MG63 (cell line): ENCODE results near the gene GPR161. TPM values are rescaled to one million over a fixed set of nuclear protein-coding genes. Genes with fewer than 3 reads are reported as not detected.
A peak's percentile ranks its signal among the peaks of the same experiment; 100 is the strongest.
"Not testable (repeated sequence)": the region's sequence is repeated elsewhere in the genome, so short reads cannot be mapped to it uniquely, and the experiment has no call there.

Experiments
- DNase-seq: peaks from one replicate; pipeline ENCODE4 v3.0.0-alpha.2; 2020
- H3K27me3 ChIP-seq: fragments of 250-450 bp; sonication (Bioruptor Pico); 2 replicates; pipeline ENCODE4 v1.5.1; 2020; ENCODE audit warnings: mild to moderate bottlenecking, moderate library complexity
- H3K36me3 ChIP-seq: fragments of 250-450 bp; sonication (Bioruptor Pico); 2 replicates; pipeline ENCODE4 v1.5.1; 2020; ENCODE audit warnings: mild to moderate bottlenecking, moderate library complexity
- H3K4me3 ChIP-seq: fragments of 250-450 bp; sonication (Bioruptor Pico); 2 replicates; pipeline ENCODE4 v1.5.1; 2020; ENCODE audit warnings: mild to moderate bottlenecking, moderate library complexity
- H3K9me3 ChIP-seq: fragments of 250-450 bp; sonication (Bioruptor Pico); 2 replicates; pipeline ENCODE4 v1.5.1; 2020; ENCODE audit warnings: mild to moderate bottlenecking, moderate library complexity
- total RNA-seq: library from RNA; depleted of rRNA; stranded (reverse); fragments of >200 nt; shearing (Covaris generic); gene quantifications from 2 replicates; pipeline ENCODE4 v1.2.3, GENCODE V29; 2014; ENCODE audit warnings: low replicate concordance

The GPR161 gene
- total RNA-seq, 1 experiment from 2014 or later, result 5.2 TPM

GRCh38 chr1:168157638-168158037 lies 20.9 kb upstream of the GPR161 start:
- H3K27me3 ChIP-seq, result no peaks in the 10 kb centered on the region
- no peak for DNase-seq
- H3K4me3 ChIP-seq, result no peak overlapping the region
- H3K36me3 ChIP-seq, result no peaks in the 10 kb centered on the region
- peaks cover 16% of the 10 kb centered on the region for H3K9me3 ChIP-seq

GRCh38 chr1:168155910-168156309 lies 19.2 kb upstream of the GPR161 start:
- H3K9me3 ChIP-seq, result peaks cover 16% of the 10 kb centered on the region
- H3K27me3 ChIP-seq, result no peaks in the 10 kb centered on the region; the same call in 1 of the 2 replicates
- no peak overlapping the region for H3K4me3 ChIP-seq
- H3K36me3 ChIP-seq, result no peaks in the 10 kb centered on the region
- DNase-seq, result no peak

GRCh38 chr1:168154707-168155106 lies 18.0 kb upstream of the GPR161 start:
- not testable (repeated sequence) for DNase-seq, H3K4me3 ChIP-seq, H3K36me3 ChIP-seq, H3K27me3 ChIP-seq
- H3K9me3 ChIP-seq, result peaks cover 13% of the 10 kb centered on the region

GRCh38 chr1:168151935-168152334 lies 15.2 kb upstream of the GPR161 start:
- DNase-seq, result no peak
- H3K36me3 ChIP-seq, result no peaks in the 10 kb centered on the region
- H3K4me3 ChIP-seq, result no peak overlapping the region
- H3K27me3 ChIP-seq, result no peaks in the 10 kb centered on the region; the same call in 1 of the 2 replicates
- peaks cover 3% of the 10 kb centered on the region for H3K9me3 ChIP-seq

GRCh38 chr1:168150283-168150682 lies 13.6 kb upstream of the GPR161 start:
- no peaks in the 10 kb centered on the region; the same call in 1 of the 2 replicates for H3K27me3 ChIP-seq

GRCh38 chr1:168148916-168149315 lies 12.2 kb upstream of the GPR161 start:
- Histone ChIP-seq H3K9me3 (no peaks in the 10 kb centered on the region), H3K4me3 (no peak overlapping the region), H3K36me3 (no peaks in the 10 kb centered on the region), H3K27me3 (no peaks in the 10 kb centered on the region; the same call in 1 of the 2 replicates)
- DNase-seq, result no peak

More at GRCh38 chr1:168150283-168150682, 13.6 kb upstream of the GPR161 start:
- Histone ChIP-seq H3K36me3 (no peaks in the 10 kb centered on the region), H3K9me3 (peaks cover 3% of the 10 kb centered on the region; the same call in 1 of the 2 replicates), H3K4me3 (no peak overlapping the region)
- DNase-seq, result no peak

- Histone ChIP-seq H3K36me3 (no peaks in the 10 kb centered on the region), H3K9me3 (no peaks in the 10 kb centered on the region), H3K27me3 (no peaks in the 10 kb centered on the region; the same call in 1 of the 2 replicates), H3K4me3 (no peak overlapping the region)
- no peak for DNase-seq
Observed at GRCh38 chr1:168146626-168147025, 9.9 kb upstream of the GPR161 start.

GRCh38 chr1:168146160-168146539 lies 9.4 kb upstream of the GPR161 start:
- DNase-seq, result no peak
- Histone ChIP-seq H3K9me3 (no peaks in the 10 kb centered on the region), H3K4me3 (no peak overlapping the region), H3K27me3 (no peaks in the 10 kb centered on the region; the same call in 1 of the 2 replicates), H3K36me3 (no peaks in the 10 kb centered on the region)

GRCh38 chr1:168145184-168146159 lies 8.7 kb upstream of the GPR161 start:
- Histone ChIP-seq H3K9me3 (no peaks in the 10 kb centered on the region), H3K36me3 (no peaks in the 10 kb centered on the region), H3K4me3 (no peak overlapping the region), H3K27me3 (no peaks in the 10 kb centered on the region)
- peak; percentile 83 for DNase-seq

- no peaks in the 10 kb centered on the region for H3K36me3 ChIP-seq
- H3K9me3 ChIP-seq, result no peaks in the 10 kb centered on the region
- H3K4me3 ChIP-seq, result no peak overlapping the region
- no peak for DNase-seq
- H3K27me3 ChIP-seq, result no peaks in the 10 kb centered on the region
Observed at GRCh38 chr1:168141871-168142385, 5.2 kb upstream of the GPR161 start.

- no peak for DNase-seq
- Histone ChIP-seq H3K4me3 (no peak overlapping the region), H3K9me3 (no peaks in the 10 kb centered on the region), H3K27me3 (no peaks in the 10 kb centered on the region), H3K36me3 (no peaks in the 10 kb centered on the region)
Observed at GRCh38 chr1:168139070-168139469, 2.3 kb upstream of the GPR161 start.

- no peaks in the 10 kb centered on the region for H3K27me3 ChIP-seq
- H3K9me3 ChIP-seq, result no peaks in the 10 kb centered on the region
- H3K4me3 ChIP-seq, result peak overlapping the region; percentile 66; the same call in 1 of the 2 replicates
- no peaks in the 10 kb centered on the region for H3K36me3 ChIP-seq
- no peak for DNase-seq
Observed at GRCh38 chr1:168138134-168138533, 1.4 kb upstream of the GPR161 start.

GRCh38 chr1:168137515-168137821 lies 738 bp upstream of the GPR161 start:
- no peak for DNase-seq
- peak overlapping the region; percentile 66 for H3K4me3 ChIP-seq
- no peaks in the 10 kb centered on the region for H3K36me3 ChIP-seq
- no peaks in the 10 kb centered on the region for H3K9me3 ChIP-seq
- no peaks in the 10 kb centered on the region for H3K27me3 ChIP-seq

GRCh38 chr1:168135921-168136708 lies 615 bp downstream of the GPR161 start:
- Histone ChIP-seq H3K27me3 (no peaks in the 10 kb centered on the region), H3K36me3 (no peaks in the 10 kb centered on the region), H3K9me3 (no peaks in the 10 kb centered on the region), H3K4me3 (peak overlapping the region; percentile 66)
- DNase-seq, result peak; percentile 43

- Histone ChIP-seq H3K27me3 (no peaks in the 10 kb centered on the region), H3K4me3 (peak overlapping the region; percentile 66), H3K9me3 (no peaks in the 10 kb centered on the region), H3K36me3 (no peaks in the 10 kb centered on the region)
- DNase-seq, result no peak
Observed at GRCh38 chr1:168135116-168135920, 1.4 kb downstream of the GPR161 start.

GRCh38 chr1:168134642-168135041 lies 2.1 kb downstream of the GPR161 start:
- H3K36me3 ChIP-seq, result no peaks in the 10 kb centered on the region
- H3K4me3 ChIP-seq, result no peak overlapping the region
- DNase-seq, result no peak
- no peaks in the 10 kb centered on the region for H3K9me3 ChIP-seq
- no peaks in the 10 kb centered on the region for H3K27me3 ChIP-seq
